ENCODE results near the gene METTL21C.

GRCh38 chr13:102694937-102695336 is at the start of gene METTL21C:
- no peak for TF ChIP-seq CTCF (IDR thresholded peaks at IDR 0.05)
- no peak for TF ChIP-seq POLR2A (IDR thresholded peaks at IDR 0.05)
- TF ChIP-seq EP300 (IDR thresholded peaks at IDR 0.05): no peak
